Dermis blood vessel endothelial cell (primary cell): ENCODE data around the gene TFPT. TPM values are rescaled to one million over a fixed set of nuclear protein-coding genes. Genes with fewer than 3 reads are reported as not detected.

Source experiments
- DNase-seq: peaks from one replicate; pipeline ENCODE4 v3.0.0; 2010
- total RNA-seq: library from RNA; depleted of rRNA; stranded (reverse); fragments of >200 nt; gene quantifications from 2 replicates; pipeline ENCODE4 v1.2.3, GENCODE V29; 2014

Gene TFPT, protein sequence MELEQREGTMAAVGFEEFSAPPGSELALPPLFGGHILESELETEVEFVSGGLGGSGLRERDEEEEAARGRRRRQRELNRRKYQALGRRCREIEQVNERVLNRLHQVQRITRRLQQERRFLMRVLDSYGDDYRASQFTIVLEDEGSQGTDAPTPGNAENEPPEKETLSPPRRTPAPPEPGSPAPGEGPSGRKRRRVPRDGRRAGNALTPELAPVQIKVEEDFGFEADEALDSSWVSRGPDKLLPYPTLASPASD
- total RNA-seq: 16.3 and 27.2 TPM in 2 replicates

DNA sequence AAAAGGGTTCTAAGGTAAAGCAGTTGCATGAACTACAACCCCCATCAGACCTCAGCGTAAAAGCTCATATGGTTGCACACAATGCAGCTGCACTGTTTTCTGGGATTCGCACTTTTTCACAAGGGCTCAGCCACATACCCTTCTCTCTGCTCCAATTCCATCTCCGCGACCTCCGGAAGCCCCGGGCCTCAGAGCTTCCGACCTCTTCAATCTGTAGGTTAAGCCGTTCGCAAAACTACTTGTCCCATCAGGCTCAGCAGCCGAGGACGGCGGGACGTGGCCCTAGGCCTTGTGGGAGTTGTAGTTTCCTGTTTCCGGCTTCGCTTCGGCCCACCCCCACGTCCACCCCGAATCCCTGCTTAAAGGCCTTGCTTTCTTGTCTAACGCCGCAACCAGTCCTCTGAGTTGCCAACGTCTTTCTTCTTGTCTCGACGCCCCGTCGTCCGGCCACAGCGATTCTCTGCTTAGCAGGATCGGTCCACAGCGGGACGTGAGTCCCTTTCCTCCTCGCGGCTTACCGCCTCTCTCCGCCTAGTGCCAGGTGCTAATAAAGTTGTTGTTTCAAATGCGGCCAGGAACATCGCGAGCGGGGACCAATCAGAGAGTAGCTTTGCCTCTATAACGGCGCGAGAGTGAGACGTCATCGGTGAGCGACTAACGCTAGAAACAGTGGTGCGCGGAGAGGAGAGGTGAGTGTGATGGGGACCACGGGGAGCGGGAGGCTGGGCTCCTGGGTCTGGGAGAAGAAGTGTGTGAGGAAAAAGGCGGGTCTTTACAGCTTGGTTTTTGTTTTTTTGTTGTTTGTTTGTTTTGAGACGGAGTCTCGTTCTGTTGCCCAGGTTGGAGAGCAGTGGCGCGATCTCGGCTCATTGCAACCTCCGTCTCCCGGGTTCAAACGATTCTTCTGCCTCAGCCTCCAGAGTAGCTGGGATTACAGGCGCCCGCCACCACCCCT lies at the start of gene TFPT, which contains the start of gene PRPF31:
TSS of gene TFPT (minus strand) at position 549 of the 955 bp plus-strand sequence. CDS start at position 161, 388 bp downstream.
TSS of gene PRPF31 (plus strand) at position 646 of the 955 bp plus-strand sequence. CDS start 2,525 bp downstream, outside the sequence.
- DNase-seq: peak; percentile 99

DNA sequence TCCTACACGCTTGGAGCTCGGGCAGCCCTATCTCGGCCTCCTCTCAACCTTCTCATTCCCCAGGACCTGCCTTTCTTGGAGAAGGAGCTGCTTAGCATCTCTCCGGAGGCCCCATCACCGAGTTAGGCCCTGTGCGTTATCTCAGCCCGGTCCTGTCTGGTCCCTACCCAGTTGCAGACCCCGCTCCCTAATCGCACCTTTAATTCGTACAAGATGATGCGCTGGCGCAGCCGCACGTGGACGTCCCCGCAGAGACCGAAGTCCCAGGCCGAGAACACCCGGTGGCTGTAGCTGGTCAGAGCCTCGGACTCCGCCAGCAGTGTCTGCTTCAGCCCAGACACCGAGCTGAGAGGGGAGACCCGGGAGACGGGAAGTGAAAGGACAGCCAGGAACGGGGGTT lies 49.8 kb upstream of the TFPT start:
- DNase-seq: no peak

DNA sequence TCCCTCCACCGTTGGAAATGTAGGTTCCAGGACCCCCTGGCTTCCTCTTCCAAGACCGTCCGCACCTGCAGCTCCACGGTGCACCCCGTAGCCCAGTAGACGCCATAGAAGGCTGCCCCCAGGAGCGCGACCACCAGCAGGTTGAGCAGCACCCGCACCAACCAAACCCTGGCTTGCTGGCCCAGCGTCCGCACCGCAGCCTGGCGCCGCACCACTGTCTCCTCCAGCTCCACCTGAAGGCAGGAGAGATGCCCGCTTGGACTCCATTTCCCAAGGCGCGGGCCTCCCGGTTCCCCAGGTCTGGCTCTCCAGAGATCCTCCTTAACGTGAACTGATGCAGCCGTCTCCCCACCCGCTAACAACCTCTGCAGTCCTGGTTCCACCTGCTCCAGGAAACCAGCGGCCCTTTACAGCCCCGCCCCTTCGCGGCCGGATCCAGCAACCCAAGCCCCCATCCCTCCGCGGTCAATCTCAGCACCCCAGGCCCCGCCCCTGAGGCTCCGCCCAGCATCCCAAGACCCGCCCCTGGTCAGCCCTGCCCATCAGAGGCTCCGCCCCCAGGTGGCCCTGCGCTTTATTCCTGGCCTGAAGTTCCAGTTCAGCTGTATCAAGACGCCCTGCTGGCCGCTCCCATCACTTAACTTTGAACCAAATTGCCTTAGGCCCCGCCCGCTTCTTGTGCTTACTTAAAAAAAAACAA lies 49.1 kb upstream of the TFPT start:
- peak; percentile 81 for DNase-seq

DNA sequence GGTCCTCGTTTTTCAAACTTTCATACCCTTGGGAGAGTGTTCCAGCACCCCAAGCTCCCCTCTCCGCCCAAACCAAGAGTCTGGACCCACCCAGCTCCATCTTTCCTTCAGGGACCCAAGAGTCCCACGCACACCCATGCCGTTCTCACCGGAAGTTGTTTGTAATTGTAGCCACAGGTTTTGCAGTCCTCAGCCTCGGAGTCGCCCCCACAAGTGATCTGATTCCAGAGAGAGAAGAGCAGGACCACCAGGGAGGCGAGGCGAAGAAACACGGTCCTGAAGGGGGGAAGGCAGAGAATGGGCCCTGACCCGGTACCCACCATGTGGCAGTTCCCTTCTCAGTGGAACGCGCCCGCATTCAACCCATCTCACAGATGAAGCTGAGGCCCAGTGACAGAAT lies 47.4 kb upstream of the TFPT start:
- DNase-seq: no peak

DNA sequence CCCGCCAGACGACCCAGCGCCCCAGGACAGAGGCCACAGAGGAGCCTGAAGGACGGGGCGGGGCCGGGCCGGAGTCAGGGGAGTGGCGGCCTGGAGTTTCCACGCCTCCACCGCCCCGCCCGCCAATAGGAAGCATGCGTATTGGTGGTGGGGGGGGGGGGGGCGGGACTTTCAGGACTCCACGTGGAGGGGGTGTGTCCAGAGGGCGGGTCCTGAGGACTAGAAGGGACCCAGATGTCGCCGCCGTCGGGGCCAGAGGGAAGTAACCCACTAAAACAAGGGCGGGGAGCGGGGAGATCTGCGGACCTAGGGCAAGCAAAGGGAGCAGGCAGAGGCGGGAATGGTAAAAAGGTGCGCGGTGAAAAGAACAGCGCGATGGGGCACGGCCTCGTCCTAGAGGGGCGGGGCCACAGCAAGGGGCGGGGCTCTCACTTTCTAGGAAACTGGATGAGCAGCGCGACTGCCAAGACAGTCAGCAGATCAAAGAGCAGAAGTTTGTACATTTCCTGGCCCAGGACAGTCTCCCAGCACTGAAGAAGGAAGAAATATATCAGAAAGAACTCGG lies 46.9 kb upstream of the TFPT start:
- peak; percentile 81 for DNase-seq

DNA sequence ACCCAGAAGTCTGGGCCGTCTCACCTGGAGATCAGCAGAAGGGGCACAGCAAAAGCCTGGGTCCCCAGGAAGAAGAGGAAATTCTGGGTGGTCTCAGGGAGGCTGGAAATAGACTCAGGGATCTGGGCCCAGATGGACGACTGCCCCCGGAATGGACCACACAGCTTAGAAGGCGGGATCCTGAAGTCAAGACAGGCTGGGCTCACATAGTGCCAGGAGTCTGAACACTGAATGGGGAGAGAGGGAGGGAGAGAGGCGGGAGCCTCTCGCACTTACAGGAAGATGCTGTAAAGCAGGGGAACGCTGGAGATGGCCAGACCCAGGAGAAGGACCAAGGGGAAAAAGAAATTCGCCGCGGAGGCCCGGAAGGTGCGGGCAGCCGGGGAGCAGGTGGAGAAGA lies 45.4 kb upstream of the TFPT start:
- no peak for DNase-seq

DNA sequence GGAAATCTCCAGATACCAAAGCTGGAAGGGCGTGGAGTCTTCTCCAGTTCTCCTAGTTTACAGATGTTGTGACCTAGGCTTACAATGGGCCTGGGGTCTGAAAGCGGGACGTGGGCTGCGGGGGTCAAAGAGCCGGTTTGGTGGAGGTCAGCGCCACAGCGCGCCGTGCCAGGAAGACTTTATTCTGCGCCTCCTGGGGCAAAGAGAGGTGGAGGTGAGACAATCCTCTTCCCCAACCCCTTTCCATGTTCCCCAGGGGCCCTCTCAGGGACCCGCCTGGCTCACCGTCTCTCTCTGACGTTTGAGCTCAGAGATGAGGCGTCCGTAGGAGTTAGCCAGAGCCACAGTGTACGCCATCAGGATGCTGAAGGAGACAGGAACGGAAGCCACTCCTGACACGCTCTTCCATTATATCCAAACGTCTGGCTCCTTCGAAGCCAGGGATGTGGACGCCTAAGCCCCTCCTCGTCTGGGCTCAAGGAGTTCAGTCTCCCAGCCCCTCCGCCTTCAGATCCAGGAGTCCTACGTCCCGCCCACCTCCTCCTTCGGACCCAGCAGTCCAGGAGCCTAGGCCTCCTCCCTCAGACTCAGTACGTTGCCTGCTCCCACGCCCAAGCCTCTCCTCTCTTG lies 44.8 kb upstream of the TFPT start:
- DNase-seq: peak; percentile 43

DNA sequence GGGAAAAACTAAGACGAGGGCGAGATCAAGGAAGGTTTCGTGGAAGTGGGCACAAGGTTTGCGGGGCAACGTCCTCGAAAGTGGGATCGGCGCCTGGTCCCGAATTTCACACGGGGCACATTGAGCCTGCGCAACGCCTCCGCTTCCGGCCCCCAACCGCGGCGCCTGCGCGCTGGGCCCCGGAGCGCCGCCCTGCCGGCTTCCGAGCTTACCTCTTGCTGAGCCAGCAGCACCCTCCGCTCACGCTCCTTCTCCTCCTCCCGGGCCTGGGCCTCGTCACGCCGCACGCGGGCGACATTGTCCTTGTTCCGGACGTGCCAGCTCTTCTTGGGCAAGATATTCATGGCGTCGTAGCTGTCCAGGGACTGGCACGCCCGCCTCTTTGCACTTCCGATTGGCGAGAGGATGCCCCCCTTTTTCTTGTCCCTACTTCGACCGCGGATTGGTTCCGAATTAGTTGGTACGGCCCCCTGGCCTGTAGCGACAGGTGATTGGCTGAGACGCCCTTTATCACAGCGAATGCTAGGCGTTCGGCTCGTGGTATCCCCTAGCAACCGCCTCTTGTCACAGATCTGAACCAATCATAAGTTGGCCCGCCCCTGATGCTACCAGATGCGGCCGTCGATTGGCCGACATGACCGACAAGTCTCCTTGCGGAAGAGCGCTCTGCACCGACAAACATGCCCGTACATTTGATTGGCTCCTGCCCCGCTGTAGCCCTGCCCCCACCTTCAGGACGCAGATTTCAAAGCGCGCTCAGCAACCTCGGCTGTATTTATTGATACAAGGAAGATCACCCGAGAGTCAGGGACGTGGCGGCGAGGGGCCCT lies 44.1 kb upstream of the TFPT start, which contains the start of gene LENG1:
TSS of gene LENG1 (minus strand) at position 370 of the 830 bp plus-strand sequence. CDS start at position 344, 26 bp downstream.
- DNase-seq: peak; percentile 100

DNA sequence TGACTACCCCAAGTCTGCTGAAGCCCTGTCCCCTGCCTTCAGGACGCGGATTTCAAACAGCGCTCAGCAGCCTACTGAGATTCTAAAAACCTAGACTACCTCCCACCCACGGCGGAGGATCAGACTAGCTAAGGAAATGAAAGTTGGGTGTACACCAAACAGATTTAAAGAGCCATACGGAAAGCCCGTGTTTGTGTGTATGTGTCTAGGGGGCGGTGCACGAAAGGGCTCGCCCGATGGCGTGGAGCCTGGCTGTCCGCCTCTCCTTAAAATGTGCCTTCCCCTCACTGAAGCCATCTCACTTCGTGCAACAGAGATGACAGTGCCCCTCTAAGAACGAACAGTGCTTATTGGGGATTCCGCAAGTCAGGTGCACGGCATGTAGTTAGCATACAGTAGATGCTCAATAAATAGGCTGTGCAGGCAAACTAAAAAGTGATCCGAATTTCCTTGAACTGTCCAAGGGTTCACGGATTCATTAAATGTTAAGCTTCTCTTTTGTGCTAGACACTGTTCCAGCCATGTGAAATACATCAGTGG lies 43.4 kb upstream of the TFPT start:
- no peak for DNase-seq

DNA sequence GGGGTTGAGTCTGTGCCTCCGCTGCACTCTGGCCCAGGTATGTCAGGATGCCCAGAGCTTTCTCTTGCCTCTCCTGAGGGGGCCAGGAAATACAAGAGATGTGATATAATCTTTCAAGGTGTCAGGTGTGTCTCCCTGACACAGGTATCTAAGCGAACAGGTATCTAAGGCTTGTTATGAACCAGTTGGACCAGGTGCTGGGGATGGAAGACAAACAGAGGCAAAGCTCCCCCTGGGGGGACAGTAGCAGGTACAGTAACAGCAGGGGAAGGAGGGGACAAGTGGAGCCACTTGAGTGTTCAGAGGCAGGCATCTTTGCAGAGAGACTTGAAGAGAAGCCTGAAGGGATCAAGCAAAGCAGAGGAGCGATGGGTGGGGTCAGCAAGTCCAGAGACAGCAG lies 41.5 kb upstream of the TFPT start:
- no peak for DNase-seq

DNA sequence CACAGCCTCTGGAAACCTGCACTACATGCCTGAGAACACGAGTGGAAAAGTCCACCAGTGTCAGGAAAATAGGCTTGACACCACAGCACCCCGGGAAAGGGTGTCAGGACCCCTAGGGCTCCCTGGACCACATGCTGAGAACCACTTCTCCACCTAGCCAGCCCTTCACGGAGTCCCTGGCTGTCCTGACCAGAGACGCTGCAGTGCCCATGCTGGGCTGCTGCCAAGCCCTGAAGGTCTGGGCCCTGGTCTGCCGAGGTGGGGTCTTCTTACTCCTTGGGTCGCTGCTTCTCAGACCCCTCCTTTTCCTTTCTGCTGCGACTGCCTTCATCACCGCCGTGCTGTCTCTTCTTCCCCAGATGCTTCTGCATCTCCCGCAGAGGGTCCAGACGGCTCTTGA lies 41.0 kb upstream of the TFPT start:
- DNase-seq: no peak

DNA sequence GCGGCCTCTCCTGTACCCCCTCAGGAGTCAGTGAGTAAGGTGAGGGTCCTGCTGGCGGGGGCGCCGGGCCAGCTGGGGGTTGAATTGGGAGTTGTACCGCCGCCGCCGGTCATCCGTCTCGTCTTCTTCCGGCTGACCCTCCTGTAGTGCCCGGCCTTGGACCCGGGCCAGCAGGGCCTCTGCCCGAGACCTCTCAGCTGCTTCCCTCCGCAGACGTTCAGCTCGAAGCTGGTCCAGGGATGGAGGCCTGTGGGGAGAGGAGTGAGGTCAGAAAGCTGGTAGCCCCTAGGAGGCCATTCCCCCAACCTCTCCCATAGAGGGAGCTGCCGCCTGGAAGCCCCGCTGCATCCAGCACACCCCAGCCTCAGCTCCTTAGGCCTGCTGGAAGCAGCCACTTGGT lies 40.2 kb upstream of the TFPT start:
- peak; percentile 26 for DNase-seq

DNA sequence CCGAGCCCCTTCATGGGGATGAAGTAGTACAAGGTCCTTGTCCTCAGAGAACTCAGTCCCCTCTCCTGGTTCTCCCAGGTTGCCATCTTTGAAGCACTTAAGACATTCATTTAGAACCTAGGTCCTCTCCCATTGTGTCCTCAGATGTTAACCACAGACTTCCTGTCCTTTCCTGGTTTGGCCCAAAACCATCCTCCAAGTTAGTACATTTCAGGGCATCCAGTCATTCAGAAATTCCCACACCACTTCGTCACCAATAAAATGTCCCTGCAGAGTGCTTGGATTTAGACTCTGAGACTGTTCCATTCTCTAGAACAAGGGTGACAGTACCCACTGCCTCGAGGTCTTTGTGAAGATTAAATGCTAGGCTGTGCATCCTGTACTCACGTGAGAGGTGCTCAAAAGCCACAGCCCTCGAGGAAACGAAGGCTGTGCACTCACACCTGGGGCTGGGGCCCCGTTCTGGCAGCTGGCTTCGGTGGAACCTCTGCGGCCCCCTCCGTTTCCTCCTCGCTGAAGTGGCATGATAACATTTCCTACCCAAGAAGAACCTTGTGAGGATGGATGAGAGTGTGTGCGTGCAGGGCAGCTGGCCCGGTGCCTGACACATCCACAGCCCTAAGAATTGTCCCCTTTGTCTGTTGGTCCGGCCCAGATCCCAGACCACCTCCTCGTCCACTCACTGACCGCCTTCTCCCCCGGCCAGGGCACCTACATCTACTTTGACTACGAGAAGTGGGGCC lies 39.3 kb upstream of the TFPT start:
- peak; percentile 30 for DNase-seq

DNA sequence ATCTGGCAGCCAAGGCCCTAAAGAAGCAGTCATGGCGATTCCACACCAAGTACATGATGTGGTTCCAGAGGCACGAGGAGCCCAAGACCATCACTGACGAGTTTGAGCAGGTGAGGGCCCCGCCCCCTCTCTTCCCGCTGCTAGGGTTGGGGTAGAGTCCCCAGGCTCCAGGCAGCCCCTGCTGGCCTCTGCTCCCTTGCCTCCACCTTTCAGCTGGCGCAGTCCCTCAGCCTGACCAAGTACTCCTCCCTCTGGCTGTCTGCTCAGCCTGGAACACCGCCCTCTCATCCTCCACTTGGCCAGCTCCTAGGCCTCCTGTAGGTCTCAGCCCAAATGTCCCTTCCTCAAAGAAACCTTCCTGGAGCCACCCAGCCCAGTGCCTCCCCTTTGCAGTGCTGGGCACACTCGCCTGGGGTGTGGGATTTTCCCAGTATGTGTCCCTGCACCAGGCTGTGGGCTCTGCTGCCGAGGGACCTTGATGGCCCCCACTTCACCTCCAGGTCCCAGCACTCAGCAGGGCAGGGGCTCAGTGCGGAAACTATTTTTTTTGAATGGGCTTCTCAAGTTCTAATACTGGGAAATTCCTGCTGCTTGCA lies 38.4 kb upstream of the TFPT start:
- no peak for DNase-seq

DNA sequence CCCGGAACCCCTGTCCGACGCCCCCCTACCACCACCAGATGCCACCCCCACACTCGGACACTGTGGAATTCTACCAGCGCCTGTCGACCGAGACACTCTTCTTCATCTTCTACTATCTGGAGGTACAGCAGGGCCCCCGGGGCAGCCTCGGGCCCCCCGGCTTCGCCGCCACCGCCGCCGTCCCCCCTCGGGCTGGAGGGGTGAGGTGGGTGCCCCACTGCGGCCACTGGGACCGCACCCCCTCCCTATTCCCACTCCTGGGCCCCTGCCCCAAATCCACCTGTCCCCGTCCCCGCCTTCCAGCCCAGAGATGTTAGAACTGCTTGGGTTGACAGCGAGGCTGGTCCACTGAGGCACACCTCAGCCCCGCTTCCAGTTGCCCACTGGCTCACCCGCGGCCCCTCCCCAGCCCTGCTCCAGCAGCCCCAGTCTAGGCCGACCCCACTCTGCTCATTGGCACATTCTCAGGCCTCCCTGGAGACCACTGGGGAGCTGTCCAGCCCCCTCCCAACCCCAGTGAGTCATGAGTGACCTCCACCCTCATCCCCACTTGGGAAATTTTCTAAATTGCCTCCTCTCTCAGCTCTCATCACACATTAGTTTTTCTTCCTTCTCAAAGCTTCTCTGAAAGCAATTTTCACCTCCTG lies 37.5 kb upstream of the TFPT start:
- DNase-seq: no peak

DNA sequence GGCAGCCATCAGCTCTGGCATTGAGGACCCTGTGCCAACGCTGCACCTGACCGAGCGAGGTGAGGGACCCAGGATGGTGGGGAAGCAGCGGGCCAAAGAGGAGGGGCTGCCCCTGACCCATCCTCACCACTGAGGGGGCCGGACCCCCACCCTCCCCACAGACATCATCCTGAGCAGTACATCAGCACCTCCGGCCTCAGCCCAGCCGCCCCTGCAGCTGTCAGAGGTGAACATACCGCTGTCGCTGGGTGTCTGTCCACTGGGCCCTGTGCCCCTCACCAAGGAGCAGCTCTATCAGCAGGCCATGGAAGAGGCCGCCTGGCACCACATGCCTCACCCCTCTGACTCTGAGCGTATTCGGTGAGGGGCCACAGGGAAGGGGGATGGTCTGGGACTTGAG lies 36.8 kb upstream of the TFPT start:
- no peak for DNase-seq

DNA sequence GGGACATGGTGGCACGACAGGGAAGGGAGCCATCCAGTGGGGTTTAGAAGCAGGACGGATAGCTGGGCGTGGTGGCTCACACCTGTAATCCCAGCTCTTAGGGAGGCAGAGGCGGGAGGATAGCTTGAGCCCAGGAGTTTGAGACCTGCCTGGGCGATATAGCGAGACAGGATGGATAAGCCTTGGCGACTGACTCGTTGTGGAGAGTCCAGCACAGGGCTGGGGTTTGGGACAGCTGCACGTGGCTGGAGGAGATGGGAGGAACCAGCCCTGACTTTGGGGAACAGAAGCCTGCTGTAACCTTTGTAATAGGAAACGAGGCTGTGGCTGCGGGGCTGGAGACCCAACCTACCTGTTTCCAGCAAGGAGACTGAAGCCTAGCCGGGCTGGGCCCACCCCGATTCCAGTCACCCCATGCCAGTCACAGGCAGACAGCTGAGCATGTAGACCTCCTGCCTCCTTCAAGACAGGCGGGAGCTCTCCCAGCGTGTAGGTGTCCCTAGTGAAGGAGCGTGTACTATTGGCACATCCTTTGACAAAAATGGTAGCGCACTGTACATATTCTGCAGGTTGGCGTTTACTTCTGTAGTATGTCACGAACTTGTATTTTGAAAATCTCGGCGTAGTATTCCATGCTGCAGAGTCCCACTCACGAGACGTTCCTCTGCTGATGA lies 36.0 kb upstream of the TFPT start:
- no peak for DNase-seq

DNA sequence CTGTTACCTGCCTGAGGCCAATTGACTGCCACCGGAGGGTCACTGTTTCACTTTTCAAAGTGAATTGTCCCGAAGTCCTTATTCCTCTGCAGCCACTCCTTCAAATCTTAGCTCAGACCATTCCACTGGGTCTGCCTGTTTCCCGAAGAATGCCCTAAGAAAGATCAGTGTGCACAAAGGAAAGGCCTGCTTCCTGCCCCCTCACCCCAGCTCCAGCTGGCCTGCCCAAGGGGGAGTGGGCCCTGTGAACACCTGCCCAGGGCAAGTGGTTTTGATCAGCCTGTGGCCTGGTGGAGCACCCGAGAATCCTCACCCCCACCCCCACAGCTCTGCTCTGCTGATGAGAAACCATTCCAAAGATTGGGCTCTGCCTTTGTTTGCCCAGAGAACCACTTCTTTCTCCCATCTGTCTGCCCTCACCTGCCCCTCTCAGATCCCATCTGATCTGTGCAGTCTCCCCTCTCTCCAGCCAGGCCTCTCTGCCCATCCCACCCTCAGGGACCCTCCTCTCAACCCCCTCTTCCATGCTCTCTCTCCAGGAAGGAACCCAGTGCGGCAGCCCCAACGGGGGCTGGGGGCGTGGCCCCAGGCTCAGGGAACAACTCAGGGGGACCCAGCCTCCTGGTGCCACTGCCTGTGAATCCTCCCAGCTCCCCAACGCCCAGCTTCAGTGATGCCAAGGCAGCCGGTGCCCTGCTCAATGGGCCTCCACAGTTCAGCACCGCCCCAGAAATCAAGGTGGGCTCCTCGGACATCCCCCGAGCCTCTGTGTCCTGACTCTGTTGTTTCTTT lies 33.8 kb upstream of the TFPT start:
- DNase-seq: peak; percentile 94
